Panc1 (cell line): ENCODE measurements around the gene KRT86. TPM values are rescaled to one million over a fixed set of nuclear protein-coding genes. Genes with fewer than 3 reads are reported as not detected.

Experiments used
- ATAC-seq: fragments of 200-7000 bp; cut with Tn5 transposase; 2 replicates; pipeline ENCODE4 v1.9.1; 2020; ENCODE audit warnings: mild to moderate bottlenecking, moderate library complexity
- BruUV-seq: library from RNA; stranded (reverse); fragments of 400-500 nt; replicated peaks from 2 replicates; lab custom pipeline; 2021; lab: Mats Ljungman, UMichigan
- CTCF ChIA-PET: fragments of 300-600 bp; sonication (Branson Sonifier 250); formaldehyde crosslinking; loops from one replicate; lab custom pipeline; 2022; ENCODE audit warnings: antibody characterized with exemption; lab: Charles Lee
- POLR2A ChIA-PET: fragments of 300-600 bp; sonication (Branson Sonifier 250); formaldehyde crosslinking; loops from one replicate; lab custom pipeline; 2022; ENCODE audit warnings: antibody characterized with exemption; lab: Charles Lee
- DNase-seq: peaks from one replicate; pipeline ENCODE4 v3.0.0-alpha.2; 2010; ENCODE audit warnings: low read depth, low spot score
- H3K27ac ChIP-seq: 2 replicates; pipeline ENCODE4 v1.5.1; 2011; ENCODE audit warnings: mild to moderate bottlenecking, low read length, inconsistent platforms
- H3K27me3 ChIP-seq: fragments of 200-500 bp; sonication (Bioruptor generic); 2 replicates; pipeline ENCODE4 v1.6.0; 2014; ENCODE audit warnings: low read length, inconsistent platforms; ENCODE audit not compliant: control insufficient read depth, insufficient read depth
- H3K36me3 ChIP-seq: fragments of 200-500 bp; sonication (Bioruptor generic); 2 replicates; pipeline ENCODE4 v1.5.1; 2014; ENCODE audit warnings: inconsistent platforms, mild to moderate bottlenecking, low read length, moderate library complexity; ENCODE audit not compliant: control insufficient read depth, insufficient read depth
- H3K4me1 ChIP-seq: 2 replicates; pipeline ENCODE4 v1.5.1; 2011; ENCODE audit warnings: inconsistent platforms, mild to moderate bottlenecking, low read length, moderate library complexity; ENCODE audit not compliant: control insufficient read depth, insufficient read depth
- H3K4me3 ChIP-seq, 2 experiments: 2 replicates each; pipeline ENCODE4 v1.5.1; 2011 to 2012; ENCODE audit warnings: low read depth in 2 of 2, low read length in 2 of 2, mild to moderate bottlenecking in 2 of 2, inconsistent platforms in 1 of 2, moderate library complexity in 1 of 2
- H3K9me3 ChIP-seq: fragments of 200-500 bp; sonication (Bioruptor generic); 2 replicates; pipeline ENCODE4 v1.5.1; 2014; ENCODE audit warnings: low read depth, mild to moderate bottlenecking, inconsistent platforms, low read length, moderate library complexity; ENCODE audit not compliant: control insufficient read depth, insufficient read depth
- CTCF ChIP-seq: fragments of 450-650 bp; IDR thresholded peaks from 2 replicates; pipeline ENCODE4 v1.5.1; 2017; ENCODE audit warnings: mild to moderate bottlenecking
- POLR2AphosphoS5 ChIP-seq: IDR thresholded peaks from 2 replicates; pipeline ENCODE4 v1.6.1; 2012; ENCODE audit warnings: mild to moderate bottlenecking, low read depth, low read length, moderate library complexity
- SIN3A ChIP-seq: IDR thresholded peaks from 2 replicates; pipeline ENCODE4 v1.6.1; 2012; ENCODE audit warnings: low read depth, mild to moderate bottlenecking, low read length, moderate library complexity, borderline replicate concordance; ENCODE audit not compliant: insufficient read depth
- TCF7L2 ChIP-seq: IDR thresholded peaks from 2 replicates; pipeline ENCODE4 v1.6.1; 2011; ENCODE audit warnings: mild to moderate bottlenecking, low read depth, low read length, inconsistent platforms
- in situ Hi-C: cut with HindIII; loops from 2 replicates; pipeline ENCODE4 v1.10.0; 2016; ENCODE audit warnings: low sequenced_read_pairs, low pct_unique_long_range_greater_than_20kb
- intact Hi-C: fragments of 100-400 bp; cut with micrococcal nuclease; formaldehyde crosslinking; loops from one replicate; pipeline ENCODE4 v1.10.0; 2022; ENCODE audit not compliant: unreplicated experiment
- total RNA-seq: library from RNA; stranded (reverse); gene quantifications from one replicate; pipeline ENCODE4 v1.2.1, GENCODE V29; 2021; ENCODE audit not compliant: unreplicated experiment
- TF ChIP-seq, protein P1 (sequence below), 2 experiments: IDR thresholded peaks; 2 replicates each; pipeline ENCODE4 v1.6.1; 2011 to 2012; ENCODE audit warnings: low read depth in 2 of 2, control low read depth in 1 of 2, low read length in 1 of 2, mild to moderate bottlenecking in 1 of 2, moderate library complexity in 1 of 2; ENCODE audit not compliant: insufficient read depth in 1 of 2

Gene KRT86
- total RNA-seq, 1 experiment from 2014 or later = 1.1 TPM

DNA sequence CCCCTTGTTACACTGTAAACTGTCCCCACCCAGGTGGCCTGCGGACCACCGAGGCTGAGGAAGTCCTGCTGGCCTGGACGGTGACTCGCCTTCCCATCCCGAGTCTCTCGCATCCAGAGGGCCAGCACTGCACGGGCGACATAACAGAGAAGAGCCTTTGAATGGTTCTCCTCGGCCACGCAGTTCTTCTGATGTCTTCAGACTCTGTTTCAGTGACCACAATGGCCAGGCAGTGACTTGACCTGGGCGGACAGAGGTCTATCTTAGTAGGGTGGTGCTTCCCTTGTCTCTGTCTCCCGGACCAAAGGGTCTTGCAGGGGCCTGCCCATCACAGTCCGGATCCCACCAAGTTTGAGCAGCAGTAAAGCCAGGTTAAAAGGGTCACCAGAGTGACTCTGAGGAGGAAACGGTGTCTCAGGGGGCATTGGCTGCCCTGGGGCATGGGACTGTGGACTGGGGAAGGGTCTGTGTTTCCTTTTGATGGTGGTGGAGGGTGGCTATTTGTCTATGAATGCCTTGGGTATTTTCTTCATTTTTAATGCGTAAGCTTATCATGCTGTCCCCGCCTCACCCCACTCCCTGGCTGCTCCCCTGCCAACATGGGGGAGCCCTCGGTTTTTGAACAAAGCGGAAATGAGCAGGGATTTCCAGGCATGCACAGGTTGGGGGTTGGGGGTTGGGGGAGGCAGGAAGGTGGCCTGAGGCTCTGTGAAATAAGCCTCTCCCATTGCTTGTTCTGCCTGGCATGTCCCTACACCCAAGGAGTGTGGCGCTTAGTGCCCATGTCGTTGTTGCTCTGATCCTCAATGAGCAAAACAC, 82.5 kb downstream of the KRT86 start:
- DNase-seq (no peak), ATAC-seq (no peak)
- in situ Hi-C loops (no loop called here), intact Hi-C loops (no loop called here)
- Histone ChIP-seq H3K4me3 (no peak overlapping the region), H3K4me1 (no peaks in the 10 kb centered on the region), H3K27me3 (0 out of 2 replicates have a peak, but pooled peaks cover 2% of the 10 kb centered on the region), H3K9me3 (no peaks in the 10 kb centered on the region), H3K27ac (no peak overlapping the region), H3K36me3 (no peaks in the 10 kb centered on the region)
- CTCF ChIA-PET = no interaction called here
- POLR2A ChIA-PET = no interaction called here
- no peak for TF ChIP-seq CTCF
- no peak for TF ChIP-seq POLR2AphosphoS5
- TF ChIP-seq TCF7L2 = no peak
- TF ChIP-seq SIN3A = no peak
- TF ChIP-seq, protein P1, sequence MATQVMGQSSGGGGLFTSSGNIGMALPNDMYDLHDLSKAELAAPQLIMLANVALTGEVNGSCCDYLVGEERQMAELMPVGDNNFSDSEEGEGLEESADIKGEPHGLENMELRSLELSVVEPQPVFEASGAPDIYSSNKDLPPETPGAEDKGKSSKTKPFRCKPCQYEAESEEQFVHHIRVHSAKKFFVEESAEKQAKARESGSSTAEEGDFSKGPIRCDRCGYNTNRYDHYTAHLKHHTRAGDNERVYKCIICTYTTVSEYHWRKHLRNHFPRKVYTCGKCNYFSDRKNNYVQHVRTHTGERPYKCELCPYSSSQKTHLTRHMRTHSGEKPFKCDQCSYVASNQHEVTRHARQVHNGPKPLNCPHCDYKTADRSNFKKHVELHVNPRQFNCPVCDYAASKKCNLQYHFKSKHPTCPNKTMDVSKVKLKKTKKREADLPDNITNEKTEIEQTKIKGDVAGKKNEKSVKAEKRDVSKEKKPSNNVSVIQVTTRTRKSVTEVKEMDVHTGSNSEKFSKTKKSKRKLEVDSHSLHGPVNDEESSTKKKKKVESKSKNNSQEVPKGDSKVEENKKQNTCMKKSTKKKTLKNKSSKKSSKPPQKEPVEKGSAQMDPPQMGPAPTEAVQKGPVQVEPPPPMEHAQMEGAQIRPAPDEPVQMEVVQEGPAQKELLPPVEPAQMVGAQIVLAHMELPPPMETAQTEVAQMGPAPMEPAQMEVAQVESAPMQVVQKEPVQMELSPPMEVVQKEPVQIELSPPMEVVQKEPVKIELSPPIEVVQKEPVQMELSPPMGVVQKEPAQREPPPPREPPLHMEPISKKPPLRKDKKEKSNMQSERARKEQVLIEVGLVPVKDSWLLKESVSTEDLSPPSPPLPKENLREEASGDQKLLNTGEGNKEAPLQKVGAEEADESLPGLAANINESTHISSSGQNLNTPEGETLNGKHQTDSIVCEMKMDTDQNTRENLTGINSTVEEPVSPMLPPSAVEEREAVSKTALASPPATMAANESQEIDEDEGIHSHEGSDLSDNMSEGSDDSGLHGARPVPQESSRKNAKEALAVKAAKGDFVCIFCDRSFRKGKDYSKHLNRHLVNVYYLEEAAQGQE (IDR thresholded peaks at IDR 0.05; ENCODE audit: insufficient read depth in 1 of 2, low read depth in 2 of 2, low read length in 1 of 2) = no peak
- no TSS peak for BruUV-seq

Other genes with a start within 250 kb of the KRT86 start
- gene NR4A1, start 223.2 kb upstream of the KRT86 start, total RNA-seq = 2.0 TPM
- 64.9 TPM for gene ATG101, start 204.7 kb upstream of the KRT86 start, total RNA-seq
- not detected for gene SMIM41, start 194.9 kb upstream of the KRT86 start, total RNA-seq
- gene KRT80, start 82.6 kb upstream of the KRT86 start, total RNA-seq = 51.5 TPM
- 16.8 TPM for gene KRT7, start 41.4 kb upstream of the KRT86 start, total RNA-seq
- gene KRT81, start 16.9 kb downstream of the KRT86 start, total RNA-seq = 0.90 TPM
- gene KRT83, start 46.8 kb downstream of the KRT86 start, total RNA-seq = 0.28 TPM
- gene KRT85, start 92.8 kb downstream of the KRT86 start, total RNA-seq = not detected
- gene KRT84, start 111.0 kb downstream of the KRT86 start, total RNA-seq = not detected
- gene KRT82, start 131.7 kb downstream of the KRT86 start, total RNA-seq = not detected
- 0.15 TPM for gene KRT75, start 159.7 kb downstream of the KRT86 start, total RNA-seq
- gene KRT6B, start 177.5 kb downstream of the KRT86 start, total RNA-seq = not detected
- not detected for gene KRT6C, start 199.2 kb downstream of the KRT86 start, total RNA-seq
- gene KRT6A, start 218.6 kb downstream of the KRT86 start, total RNA-seq = not detected
- not detected for gene KRT5, start 245.7 kb downstream of the KRT86 start, total RNA-seq